Liver (tissue), 3 donors: Measurements from ENCODE around the gene DHRSX.

Experiments used
- EGR1 ChIP-seq, 2 donors: IDR thresholded peaks; 2 replicates each; pipeline ENCODE4 v1.6.1; 2016 to 2018; ENCODE audit warnings: antibody characterized with exemption in 2 of 2, low read depth in 2 of 2
- GABPA ChIP-seq, 2 donors: IDR thresholded peaks in 1 of 2; conservative IDR thresholded peaks in 1 of 2; 2 replicates each; pipeline ENCODE4 v1.6.1; 2016; ENCODE audit warnings: antibody characterized with exemption in 2 of 2, mild to moderate bottlenecking in 1 of 2, moderate library complexity in 1 of 2
- JUND ChIP-seq, 2 donors: IDR thresholded peaks; 2 replicates each; pipeline ENCODE4 v1.6.1; 2016; ENCODE audit warnings: antibody characterized with exemption in 2 of 2
- NR2F2 ChIP-seq: IDR thresholded peaks from 2 replicates; pipeline ENCODE4 v1.6.1; 2016; ENCODE audit warnings: antibody characterized with exemption
- RAD21 ChIP-seq, 2 donors: IDR thresholded peaks; 2 replicates each; pipeline ENCODE4 v1.6.1; 2016; ENCODE audit warnings: antibody characterized with exemption in 2 of 2, mild to moderate bottlenecking in 2 of 2
- RXRA ChIP-seq, 2 donors: IDR thresholded peaks; 2 replicates each; pipeline ENCODE4 v1.6.1; 2017 to 2018; ENCODE audit warnings: antibody characterized with exemption in 2 of 2, mild to moderate bottlenecking in 1 of 2
- SP1 ChIP-seq: IDR thresholded peaks from 2 replicates; pipeline ENCODE4 v1.6.1; 2018; ENCODE audit warnings: antibody characterized with exemption, mild to moderate bottlenecking
- TAF1 ChIP-seq: conservative IDR thresholded peaks from 2 replicates; pipeline ENCODE4 v1.6.1; 2016; ENCODE audit warnings: antibody characterized with exemption, mild to moderate bottlenecking
- TF ChIP-seq, protein P1 (sequence below): fragments of 150-350 bp; IDR thresholded peaks from 2 replicates; pipeline ENCODE4 v1.5.1; 2017; ENCODE audit warnings: improper control_type of control experiment, low read depth, low read length; ENCODE audit not compliant: missing input control
- TF ChIP-seq, protein P2 (sequence below): IDR thresholded peaks from 2 replicates; pipeline ENCODE4 v1.6.1; 2016; ENCODE audit warnings: antibody characterized with exemption, mild to moderate bottlenecking
- TF ChIP-seq, protein P3 (sequence below): IDR thresholded peaks from 2 replicates; pipeline ENCODE4 v1.6.1; 2016; ENCODE audit warnings: antibody characterized with exemption
- TF ChIP-seq, protein P4 (sequence below): IDR thresholded peaks from 2 replicates; pipeline ENCODE4 v1.6.1; 2016; ENCODE audit warnings: antibody characterized with exemption
- TF ChIP-seq, protein P5 (sequence below): IDR thresholded peaks from 2 replicates; pipeline ENCODE4 v1.6.1; 2016; ENCODE audit warnings: antibody characterized with exemption
- donor health status: healthy.
- donor health status: healthy.

DNA sequence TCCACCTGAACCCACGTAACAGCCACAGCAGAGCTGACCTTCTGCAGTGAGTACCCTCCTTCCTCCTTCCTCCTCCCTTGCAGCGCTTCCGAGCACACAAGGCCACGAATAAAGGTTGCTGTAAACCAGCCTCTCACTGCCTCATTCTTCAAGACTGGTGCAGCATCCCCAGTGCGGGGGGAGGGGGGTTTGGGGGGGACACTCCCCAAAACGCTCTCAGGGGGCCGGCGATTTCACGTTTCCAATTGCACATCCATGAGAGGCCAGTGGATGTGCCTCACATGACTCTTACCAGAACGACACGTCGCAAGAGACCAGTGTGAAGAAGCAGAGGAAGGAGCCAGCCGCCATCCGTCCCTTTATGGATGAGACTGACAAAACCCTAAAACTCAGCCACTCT is 5.2 kb downstream of the DHRSX start:
- TF ChIP-seq, protein P1, sequence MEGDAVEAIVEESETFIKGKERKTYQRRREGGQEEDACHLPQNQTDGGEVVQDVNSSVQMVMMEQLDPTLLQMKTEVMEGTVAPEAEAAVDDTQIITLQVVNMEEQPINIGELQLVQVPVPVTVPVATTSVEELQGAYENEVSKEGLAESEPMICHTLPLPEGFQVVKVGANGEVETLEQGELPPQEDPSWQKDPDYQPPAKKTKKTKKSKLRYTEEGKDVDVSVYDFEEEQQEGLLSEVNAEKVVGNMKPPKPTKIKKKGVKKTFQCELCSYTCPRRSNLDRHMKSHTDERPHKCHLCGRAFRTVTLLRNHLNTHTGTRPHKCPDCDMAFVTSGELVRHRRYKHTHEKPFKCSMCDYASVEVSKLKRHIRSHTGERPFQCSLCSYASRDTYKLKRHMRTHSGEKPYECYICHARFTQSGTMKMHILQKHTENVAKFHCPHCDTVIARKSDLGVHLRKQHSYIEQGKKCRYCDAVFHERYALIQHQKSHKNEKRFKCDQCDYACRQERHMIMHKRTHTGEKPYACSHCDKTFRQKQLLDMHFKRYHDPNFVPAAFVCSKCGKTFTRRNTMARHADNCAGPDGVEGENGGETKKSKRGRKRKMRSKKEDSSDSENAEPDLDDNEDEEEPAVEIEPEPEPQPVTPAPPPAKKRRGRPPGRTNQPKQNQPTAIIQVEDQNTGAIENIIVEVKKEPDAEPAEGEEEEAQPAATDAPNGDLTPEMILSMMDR: no peak
- TF ChIP-seq RAD21 (IDR thresholded peaks at IDR 0.05) (no peak), JUND (IDR thresholded peaks at IDR 0.05) (no peak), GABPA (IDR thresholded peaks at IDR 0.05 in 1 of 2, conservative IDR thresholded peaks at IDR 0.05 in 1 of 2) (no peak), TAF1 (no peak), EGR1 (IDR thresholded peaks at IDR 0.05; ENCODE audit: low read depth in 2 of 2) (no peak), SP1 (no peak), NR2F2 (no peak), RXRA (IDR thresholded peaks at IDR 0.05) (no peak)
- TF ChIP-seq, protein P2, sequence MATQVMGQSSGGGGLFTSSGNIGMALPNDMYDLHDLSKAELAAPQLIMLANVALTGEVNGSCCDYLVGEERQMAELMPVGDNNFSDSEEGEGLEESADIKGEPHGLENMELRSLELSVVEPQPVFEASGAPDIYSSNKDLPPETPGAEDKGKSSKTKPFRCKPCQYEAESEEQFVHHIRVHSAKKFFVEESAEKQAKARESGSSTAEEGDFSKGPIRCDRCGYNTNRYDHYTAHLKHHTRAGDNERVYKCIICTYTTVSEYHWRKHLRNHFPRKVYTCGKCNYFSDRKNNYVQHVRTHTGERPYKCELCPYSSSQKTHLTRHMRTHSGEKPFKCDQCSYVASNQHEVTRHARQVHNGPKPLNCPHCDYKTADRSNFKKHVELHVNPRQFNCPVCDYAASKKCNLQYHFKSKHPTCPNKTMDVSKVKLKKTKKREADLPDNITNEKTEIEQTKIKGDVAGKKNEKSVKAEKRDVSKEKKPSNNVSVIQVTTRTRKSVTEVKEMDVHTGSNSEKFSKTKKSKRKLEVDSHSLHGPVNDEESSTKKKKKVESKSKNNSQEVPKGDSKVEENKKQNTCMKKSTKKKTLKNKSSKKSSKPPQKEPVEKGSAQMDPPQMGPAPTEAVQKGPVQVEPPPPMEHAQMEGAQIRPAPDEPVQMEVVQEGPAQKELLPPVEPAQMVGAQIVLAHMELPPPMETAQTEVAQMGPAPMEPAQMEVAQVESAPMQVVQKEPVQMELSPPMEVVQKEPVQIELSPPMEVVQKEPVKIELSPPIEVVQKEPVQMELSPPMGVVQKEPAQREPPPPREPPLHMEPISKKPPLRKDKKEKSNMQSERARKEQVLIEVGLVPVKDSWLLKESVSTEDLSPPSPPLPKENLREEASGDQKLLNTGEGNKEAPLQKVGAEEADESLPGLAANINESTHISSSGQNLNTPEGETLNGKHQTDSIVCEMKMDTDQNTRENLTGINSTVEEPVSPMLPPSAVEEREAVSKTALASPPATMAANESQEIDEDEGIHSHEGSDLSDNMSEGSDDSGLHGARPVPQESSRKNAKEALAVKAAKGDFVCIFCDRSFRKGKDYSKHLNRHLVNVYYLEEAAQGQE: no peak
- TF ChIP-seq, protein P3, sequence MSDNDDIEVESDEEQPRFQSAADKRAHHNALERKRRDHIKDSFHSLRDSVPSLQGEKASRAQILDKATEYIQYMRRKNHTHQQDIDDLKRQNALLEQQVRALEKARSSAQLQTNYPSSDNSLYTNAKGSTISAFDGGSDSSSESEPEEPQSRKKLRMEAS: no peak
- TF ChIP-seq, protein P4, sequence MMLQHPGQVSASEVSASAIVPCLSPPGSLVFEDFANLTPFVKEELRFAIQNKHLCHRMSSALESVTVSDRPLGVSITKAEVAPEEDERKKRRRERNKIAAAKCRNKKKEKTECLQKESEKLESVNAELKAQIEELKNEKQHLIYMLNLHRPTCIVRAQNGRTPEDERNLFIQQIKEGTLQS: no peak
- TF ChIP-seq, protein P5, sequence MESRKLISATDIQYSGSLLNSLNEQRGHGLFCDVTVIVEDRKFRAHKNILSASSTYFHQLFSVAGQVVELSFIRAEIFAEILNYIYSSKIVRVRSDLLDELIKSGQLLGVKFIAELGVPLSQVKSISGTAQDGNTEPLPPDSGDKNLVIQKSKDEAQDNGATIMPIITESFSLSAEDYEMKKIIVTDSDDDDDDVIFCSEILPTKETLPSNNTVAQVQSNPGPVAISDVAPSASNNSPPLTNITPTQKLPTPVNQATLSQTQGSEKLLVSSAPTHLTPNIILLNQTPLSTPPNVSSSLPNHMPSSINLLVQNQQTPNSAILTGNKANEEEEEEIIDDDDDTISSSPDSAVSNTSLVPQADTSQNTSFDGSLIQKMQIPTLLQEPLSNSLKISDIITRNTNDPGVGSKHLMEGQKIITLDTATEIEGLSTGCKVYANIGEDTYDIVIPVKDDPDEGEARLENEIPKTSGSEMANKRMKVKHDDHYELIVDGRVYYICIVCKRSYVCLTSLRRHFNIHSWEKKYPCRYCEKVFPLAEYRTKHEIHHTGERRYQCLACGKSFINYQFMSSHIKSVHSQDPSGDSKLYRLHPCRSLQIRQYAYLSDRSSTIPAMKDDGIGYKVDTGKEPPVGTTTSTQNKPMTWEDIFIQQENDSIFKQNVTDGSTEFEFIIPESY: no peak
